Stimulated activated CD4-positive, alpha-beta T cell treated with anti-CD3 and anti-CD28 coated beads, Interleukin-4, amount 100 ng/mL, for 24 hours (primary cell): ENCODE data around the gene TPRG1L.

Experiments
- DNase-seq: peaks from one replicate; pipeline ENCODE4 v3.0.0-alpha.2; 2020

Gene TPRG1L

GRCh38 chr1:3649342-3650247 is 24.8 kb downstream of the TPRG1L start, which contains the start of gene WRAP73:
WRAP73 (minus strand) TSS chr1:3650103; CDS start chr1:3649999, 104 bp downstream.
- peak; percentile 92 for DNase-seq

DNA sequence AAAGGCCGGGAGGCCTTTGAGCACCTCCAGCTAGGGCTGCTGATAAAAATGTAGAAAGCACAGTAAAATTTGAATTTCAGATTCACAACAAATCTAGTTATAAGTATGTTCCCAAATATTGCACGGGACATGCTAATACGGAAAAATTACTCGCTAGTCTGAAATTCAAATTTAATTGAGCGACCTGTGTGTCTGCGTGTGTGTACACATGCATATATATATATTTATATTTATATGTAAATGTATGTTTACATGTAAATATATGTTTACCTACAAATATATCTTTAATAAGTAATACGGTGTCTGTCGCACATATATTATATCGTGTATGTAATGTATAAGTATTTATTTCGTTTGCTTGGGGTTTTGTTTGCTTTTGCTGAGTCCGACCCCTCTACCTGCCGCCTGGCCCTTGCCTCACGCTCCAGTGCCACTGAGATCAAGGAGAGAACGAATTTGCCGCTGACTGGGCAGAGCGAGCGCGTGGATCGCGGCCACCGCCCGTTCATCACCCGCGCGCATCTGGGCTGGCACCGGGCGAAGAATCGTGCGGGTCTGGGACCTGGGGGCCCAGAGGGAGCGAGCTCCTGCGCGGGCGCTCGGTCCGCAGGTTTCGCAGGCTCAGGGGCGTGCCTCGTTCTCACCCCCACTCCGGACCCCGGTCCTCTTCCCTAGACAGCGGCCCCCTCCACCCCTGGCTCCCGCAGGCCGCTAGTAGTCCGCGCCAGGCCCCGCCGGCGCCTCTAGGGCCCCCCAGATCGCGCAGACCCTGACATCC is 25.6 kb downstream of the TPRG1L start:
- DNase-seq: no peak

- DNase-seq: no peak
These were observed 26.5 kb downstream of the TPRG1L start for GRCh38 chr1:3651026-3651929.

GRCh38 chr1:3651930-3652547 is 27.2 kb downstream of the TPRG1L start, which contains the start of gene TP73:
TP73 (plus strand) TSS chr1:3652516; CDS start chr1:3682366, 29,850 bp downstream.
- no peak for DNase-seq

- no peak for DNase-seq
These were observed 27.9 kb downstream of the TPRG1L start for GRCh38 chr1:3652548-3653285.

- DNase-seq: no peak
These were observed 28.4 kb downstream of the TPRG1L start for GRCh38 chr1:3653286-3653618.

GRCh38 chr1:3654549-3655281 is 29.9 kb downstream of the TPRG1L start:
- no peak for DNase-seq

DNA sequence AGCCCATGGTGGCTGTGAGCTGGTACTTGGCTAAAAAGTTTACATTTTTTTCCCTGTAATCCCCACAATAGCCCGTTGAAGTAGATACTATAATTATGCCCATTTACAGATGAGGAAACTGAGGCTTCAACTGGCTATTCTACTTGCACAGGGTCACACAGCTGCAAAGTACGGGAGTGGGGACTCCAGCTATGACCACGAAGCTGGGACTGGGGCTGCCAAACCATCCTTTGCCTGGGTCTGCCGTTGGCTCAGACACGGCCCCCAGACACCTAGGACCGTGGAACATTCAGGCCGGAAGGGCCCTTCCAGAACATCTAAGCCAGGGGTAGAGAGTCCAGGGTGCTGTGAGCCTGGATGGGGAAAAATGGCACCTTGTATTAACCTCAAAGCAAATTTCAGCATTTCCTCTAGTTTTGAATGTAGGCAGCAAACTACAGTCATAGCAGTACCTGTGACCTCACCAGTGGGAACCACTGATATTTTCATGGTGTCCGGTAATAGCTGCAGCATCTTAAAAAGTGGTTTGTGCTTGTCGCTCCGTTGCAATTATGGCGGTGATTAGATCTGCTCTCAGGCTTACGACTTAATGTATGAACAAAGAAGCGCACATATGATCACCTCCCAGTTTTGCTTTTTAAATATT is 31.8 kb downstream of the TPRG1L start:
- DNase-seq: no peak

GRCh38 chr1:3657096-3657475 is 32.3 kb downstream of the TPRG1L start:
- DNase-seq: no peak

DNA sequence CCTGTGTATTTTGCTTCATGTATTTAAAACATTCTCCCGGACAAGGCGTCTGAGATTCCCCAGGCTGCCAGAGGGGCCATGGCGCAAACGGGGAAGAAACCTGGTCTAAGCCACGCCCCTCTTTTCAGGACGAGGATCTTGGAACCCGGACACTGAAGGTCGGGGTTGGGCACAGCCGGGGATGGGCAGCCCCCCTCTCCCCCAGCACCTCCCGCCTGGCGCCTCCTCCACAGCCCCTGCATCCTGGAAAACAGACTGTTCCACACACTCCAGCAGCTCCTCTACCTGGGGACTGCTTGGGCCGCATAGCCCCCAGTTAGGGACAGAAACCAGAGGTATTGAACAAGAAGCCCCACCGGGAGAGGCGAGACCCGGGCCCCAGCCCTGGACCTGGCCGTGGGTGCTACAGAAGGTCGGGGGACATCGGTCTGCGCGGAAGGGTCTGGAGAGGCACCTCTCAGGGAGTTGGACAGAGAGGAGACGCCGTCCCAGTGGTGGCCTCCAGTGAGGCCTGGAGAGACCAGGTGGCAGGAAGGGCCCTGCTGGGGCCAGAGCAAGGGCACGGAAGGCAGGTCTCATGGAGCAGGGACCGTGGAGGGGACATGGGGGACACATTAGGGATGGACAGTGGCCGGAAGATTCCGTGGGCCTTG is 32.9 kb downstream of the TPRG1L start:
- DNase-seq: no peak

GRCh38 chr1:3658231-3658615 is 33.4 kb downstream of the TPRG1L start:
- DNase-seq: no peak

GRCh38 chr1:3659093-3659492 is 34.3 kb downstream of the TPRG1L start:
- DNase-seq: no peak

- no peak for DNase-seq
These were observed 35.9 kb downstream of the TPRG1L start for GRCh38 chr1:3660704-3661103.

DNA sequence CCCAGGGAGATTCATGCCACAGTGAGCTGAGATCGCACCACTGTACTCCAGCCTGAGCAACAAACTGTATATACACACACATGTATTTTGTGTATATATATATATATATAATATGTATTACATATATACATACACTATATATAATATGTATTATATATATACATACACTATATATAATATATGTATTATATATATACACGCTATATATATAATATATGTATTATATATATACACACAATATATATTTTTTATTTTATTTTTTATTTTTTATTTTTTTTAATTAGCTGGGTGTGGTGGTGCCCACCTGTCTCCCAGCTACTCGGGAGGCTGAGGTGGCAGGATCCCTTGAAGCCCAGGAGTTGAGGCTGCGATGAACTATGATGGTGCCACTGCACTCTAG is 36.8 kb downstream of the TPRG1L start:
- DNase-seq: no peak

- no peak for DNase-seq
These were observed 37.4 kb downstream of the TPRG1L start for GRCh38 chr1:3662080-3662671.

- DNase-seq: no peak
These were observed 39.3 kb downstream of the TPRG1L start for GRCh38 chr1:3663999-3664699.

GRCh38 chr1:3664700-3665375 is 40.0 kb downstream of the TPRG1L start:
- no peak for DNase-seq

DNA sequence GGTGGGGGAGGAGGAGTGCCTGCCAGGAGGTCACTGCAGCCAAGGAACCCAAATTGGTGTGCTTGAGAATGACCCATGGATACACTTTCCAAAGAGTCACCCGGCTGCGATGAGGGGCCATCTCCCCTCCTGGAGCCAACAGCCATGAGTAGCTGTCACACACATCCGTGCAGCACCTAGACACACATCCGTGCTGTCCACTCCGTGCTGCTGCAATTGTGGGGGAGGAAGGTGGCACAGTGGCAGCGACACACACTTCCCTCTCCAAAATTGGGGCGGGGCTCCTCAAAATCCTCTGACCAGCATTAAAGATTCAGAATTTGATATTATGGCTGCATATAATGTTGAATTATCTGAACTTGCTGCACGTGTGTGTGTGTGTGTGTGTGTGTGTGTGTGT is 43.3 kb downstream of the TPRG1L start:
- DNase-seq: no peak
